Liver (tissue), 9 donors: Measurements from ENCODE around the gene INO80D. TPM values are rescaled to one million over a fixed set of nuclear protein-coding genes. Genes with fewer than 3 reads are reported as not detected.

Experiments
- DNase-seq: peaks from one replicate; pipeline ENCODE4 v3.0.0-alpha.2; 2017; ENCODE audit warnings: low spot score
- H3K27ac ChIP-seq, 2 donors: one replicate each; pipeline ENCODE4 v1.7.0; 2013; ENCODE audit warnings: inconsistent platforms in 2 of 2, low read length in 2 of 2, control low read depth in 1 of 2, low read depth in 1 of 2, mild to moderate bottlenecking in 1 of 2
- H3K27me3 ChIP-seq, 4 donors: one replicate each; pipeline versions ENCODE4 v1.6.1 to v1.7.0; 2013; ENCODE audit warnings: low read length in 3 of 4, inconsistent platforms in 1 of 4, mild to moderate bottlenecking in 1 of 4, moderate library complexity in 1 of 4; ENCODE audit not compliant: control insufficient read depth in 4 of 4, insufficient read depth in 4 of 4
- H3K36me3 ChIP-seq, 4 donors: one replicate each; pipeline versions ENCODE4 v1.6.1 to v1.7.0; 2013; ENCODE audit warnings: low read length in 3 of 4, mild to moderate bottlenecking in 3 of 4, low read depth in 1 of 4, moderate library complexity in 1 of 4; ENCODE audit not compliant: control insufficient read depth in 4 of 4, insufficient read depth in 3 of 4
- H3K4me1 ChIP-seq, 4 donors: one replicate each; pipeline versions ENCODE4 v1.6.1 to v1.7.0; 2013; ENCODE audit warnings: low read length in 3 of 4, mild to moderate bottlenecking in 3 of 4, moderate library complexity in 1 of 4; ENCODE audit not compliant: control insufficient read depth in 4 of 4, insufficient read depth in 4 of 4
- H3K4me3 ChIP-seq, 3 donors: one replicate each; pipeline versions ENCODE4 v1.6.1 to v1.7.0; 2013; ENCODE audit warnings: low read length in 3 of 3, control low read depth in 1 of 3, low read depth in 1 of 3, mild to moderate bottlenecking in 1 of 3
- H3K9ac ChIP-seq, 2 donors: one replicate each; pipeline ENCODE4 v1.7.0; 2013; ENCODE audit warnings: low read length in 2 of 2, mild to moderate bottlenecking in 2 of 2, moderate library complexity in 2 of 2, control low read depth in 1 of 2, low read depth in 1 of 2
- H3K9me3 ChIP-seq, 4 donors: one replicate each; pipeline versions ENCODE4 v1.6.1 to v1.7.0; 2013; ENCODE audit warnings: low read length in 3 of 4; ENCODE audit not compliant: control insufficient read depth in 4 of 4
- EGR1 ChIP-seq, 2 donors: IDR thresholded peaks; 2 replicates each; pipeline ENCODE4 v1.6.1; 2016 to 2018; ENCODE audit warnings: antibody characterized with exemption in 2 of 2, low read depth in 2 of 2
- FOXA1 ChIP-seq: IDR thresholded peaks from 2 replicates; pipeline ENCODE4 v1.6.1; 2016; ENCODE audit warnings: antibody characterized with exemption
- FOXA2 ChIP-seq: IDR thresholded peaks from 2 replicates; pipeline ENCODE4 v1.6.1; 2016; ENCODE audit warnings: antibody characterized with exemption
- GABPA ChIP-seq, 2 donors: IDR thresholded peaks in 1 of 2; conservative IDR thresholded peaks in 1 of 2; 2 replicates each; pipeline ENCODE4 v1.6.1; 2016; ENCODE audit warnings: antibody characterized with exemption in 2 of 2, mild to moderate bottlenecking in 1 of 2, moderate library complexity in 1 of 2
- HNF4A ChIP-seq, 2 donors: conservative IDR thresholded peaks; 2 replicates each; pipeline ENCODE4 v1.6.1; 2016; ENCODE audit warnings: antibody characterized with exemption in 2 of 2, mild to moderate bottlenecking in 2 of 2
- HNF4G ChIP-seq: IDR thresholded peaks from 2 replicates; pipeline ENCODE4 v1.6.1; 2016; ENCODE audit warnings: antibody characterized with exemption
- JUND ChIP-seq, 2 donors: IDR thresholded peaks; 2 replicates each; pipeline ENCODE4 v1.6.1; 2016; ENCODE audit warnings: antibody characterized with exemption in 2 of 2
- NR2F2 ChIP-seq: IDR thresholded peaks from 2 replicates; pipeline ENCODE4 v1.6.1; 2016; ENCODE audit warnings: antibody characterized with exemption
- RAD21 ChIP-seq, 2 donors: IDR thresholded peaks; 2 replicates each; pipeline ENCODE4 v1.6.1; 2016; ENCODE audit warnings: antibody characterized with exemption in 2 of 2, mild to moderate bottlenecking in 2 of 2
- RXRA ChIP-seq, 2 donors: IDR thresholded peaks; 2 replicates each; pipeline ENCODE4 v1.6.1; 2017 to 2018; ENCODE audit warnings: antibody characterized with exemption in 2 of 2, mild to moderate bottlenecking in 1 of 2
- SP1 ChIP-seq: IDR thresholded peaks from 2 replicates; pipeline ENCODE4 v1.6.1; 2018; ENCODE audit warnings: antibody characterized with exemption, mild to moderate bottlenecking
- TAF1 ChIP-seq: conservative IDR thresholded peaks from 2 replicates; pipeline ENCODE4 v1.6.1; 2016; ENCODE audit warnings: antibody characterized with exemption, mild to moderate bottlenecking
- WGBS: extraction: QIAGEN DNeasy Blood & Tissue Kit; methylation state at CpG from one replicate; pipeline ENCODE4 v1.1.7; 2013; 5-methylcytosine and 5-hydroxymethylcytosine counted together
- polyA plus RNA-seq, 2 donors: library from polyadenylated mRNA; stranded (reverse) in 1 of 2; unstranded in 1 of 2; fragments of 200-250 nt in 1 of 2; fragments of >200 nt in 1 of 2; fragmentation: Nextera tagmentation in 1 of 2; extraction: Ambion mirVana in 1 of 2; gene quantifications; one replicate each; pipeline versions ENCODE4 v1.2.1 to v1.2.3, GENCODE V29; 2013 to 2015
- total RNA-seq, 2 donors: library from RNA; depleted of rRNA; stranded (reverse); fragments of >200 nt; gene quantifications; one replicate each; pipeline ENCODE4 v1.2.3, GENCODE V29; 2014
- TF ChIP-seq, protein P1 (sequence below): fragments of 150-350 bp; IDR thresholded peaks from 2 replicates; pipeline ENCODE4 v1.5.1; 2017; ENCODE audit warnings: improper control_type of control experiment, low read depth, low read length; ENCODE audit not compliant: missing input control
- TF ChIP-seq, protein P2 (sequence below): IDR thresholded peaks from 2 replicates; pipeline ENCODE4 v1.6.1; 2016; ENCODE audit warnings: antibody characterized with exemption
- TF ChIP-seq, protein P3 (sequence below): IDR thresholded peaks from 2 replicates; pipeline ENCODE4 v1.6.1; 2016; ENCODE audit warnings: antibody characterized with exemption
- TF ChIP-seq, protein P4 (sequence below): IDR thresholded peaks from 2 replicates; pipeline ENCODE4 v1.6.1; 2016; ENCODE audit warnings: antibody characterized with exemption, mild to moderate bottlenecking
- TF ChIP-seq, protein P5 (sequence below): IDR thresholded peaks from 2 replicates; pipeline ENCODE4 v1.6.1; 2016; ENCODE audit warnings: antibody characterized with exemption
- donor health status: healthy.
- donor health status: healthy.
- donor health status: healthy.
- donor health status: healthy.
- donor health status: healthy.

The INO80D gene
- total and polyA plus RNA-seq, 4 donors = 0.76 to 10.3 (median 5.4) TPM

DNA sequence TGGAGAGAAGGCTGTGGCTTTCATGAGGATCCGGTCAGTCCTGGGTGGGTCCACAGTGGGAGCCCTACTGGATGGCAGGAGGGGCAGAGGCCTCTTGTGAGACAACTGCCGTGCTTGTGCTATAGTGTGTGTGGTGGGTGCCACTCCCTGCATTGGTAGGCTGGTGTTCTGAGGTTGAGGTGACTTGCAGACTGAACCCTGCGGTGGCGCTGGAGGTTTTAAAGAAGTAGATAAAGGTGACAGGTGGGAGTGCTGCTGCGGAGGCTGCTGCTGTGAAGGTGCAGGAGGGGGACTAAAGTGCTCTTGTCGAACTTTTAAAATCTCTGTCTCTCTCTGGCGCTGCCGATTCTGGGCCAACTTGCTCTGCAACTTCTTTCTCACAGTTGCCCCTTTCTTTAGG lies 29.7 kb downstream of the INO80D start:
- H3K4me3 ChIP-seq = no peak overlapping the region
- WGBS = 98% methylated on average over 8 of the region's 8 CpGs

DNA sequence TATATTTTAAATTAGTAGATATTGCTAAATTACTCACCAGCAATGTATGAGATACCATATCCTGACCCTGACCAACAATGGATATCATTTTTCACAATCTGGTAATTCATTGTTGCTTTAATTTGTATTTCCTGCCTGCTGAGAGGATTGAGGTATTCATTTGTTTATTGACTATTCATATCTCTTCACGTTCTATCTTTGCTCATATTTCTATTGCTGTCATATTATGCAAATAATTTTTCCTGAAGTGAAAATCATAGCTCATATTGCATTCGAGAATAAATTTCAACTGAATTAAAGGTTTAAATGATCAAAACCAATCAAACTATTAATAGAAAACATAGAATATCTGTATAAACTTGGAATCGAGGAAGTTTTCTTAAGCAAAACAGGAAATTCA lies 31.0 kb downstream of the INO80D start:
- no peaks in the 10 kb centered on the region for H3K9me3 ChIP-seq
- 75% methylated on average over 3 of the region's 3 CpGs for WGBS
- peaks cover 3 to 22% (median 15%) of the 10 kb centered on the region in 4 donors for H3K36me3 ChIP-seq
- no peak for DNase-seq
- no peaks in the 10 kb centered on the region for H3K4me1 ChIP-seq
- no peak overlapping the region for H3K9ac ChIP-seq
- H3K27me3 ChIP-seq = no peaks in the 10 kb centered on the region
- no peak overlapping the region for H3K27ac ChIP-seq
- H3K4me3 ChIP-seq = no peak overlapping the region
- TF ChIP-seq FOXA1 (no peak), HNF4G (no peak), RAD21 (IDR thresholded peaks at IDR 0.05) (no peak), HNF4A (conservative IDR thresholded peaks at IDR 0.05) (no peak), EGR1 (IDR thresholded peaks at IDR 0.05; ENCODE audit: low read depth in 2 of 2) (no peak), RXRA (IDR thresholded peaks at IDR 0.05) (no peak), GABPA (IDR thresholded peaks at IDR 0.05 in 1 of 2, conservative IDR thresholded peaks at IDR 0.05 in 1 of 2) (no peak), NR2F2 (no peak), SP1 (no peak), FOXA2 (no peak), JUND (IDR thresholded peaks at IDR 0.05) (no peak)
- TF ChIP-seq, protein P1, sequence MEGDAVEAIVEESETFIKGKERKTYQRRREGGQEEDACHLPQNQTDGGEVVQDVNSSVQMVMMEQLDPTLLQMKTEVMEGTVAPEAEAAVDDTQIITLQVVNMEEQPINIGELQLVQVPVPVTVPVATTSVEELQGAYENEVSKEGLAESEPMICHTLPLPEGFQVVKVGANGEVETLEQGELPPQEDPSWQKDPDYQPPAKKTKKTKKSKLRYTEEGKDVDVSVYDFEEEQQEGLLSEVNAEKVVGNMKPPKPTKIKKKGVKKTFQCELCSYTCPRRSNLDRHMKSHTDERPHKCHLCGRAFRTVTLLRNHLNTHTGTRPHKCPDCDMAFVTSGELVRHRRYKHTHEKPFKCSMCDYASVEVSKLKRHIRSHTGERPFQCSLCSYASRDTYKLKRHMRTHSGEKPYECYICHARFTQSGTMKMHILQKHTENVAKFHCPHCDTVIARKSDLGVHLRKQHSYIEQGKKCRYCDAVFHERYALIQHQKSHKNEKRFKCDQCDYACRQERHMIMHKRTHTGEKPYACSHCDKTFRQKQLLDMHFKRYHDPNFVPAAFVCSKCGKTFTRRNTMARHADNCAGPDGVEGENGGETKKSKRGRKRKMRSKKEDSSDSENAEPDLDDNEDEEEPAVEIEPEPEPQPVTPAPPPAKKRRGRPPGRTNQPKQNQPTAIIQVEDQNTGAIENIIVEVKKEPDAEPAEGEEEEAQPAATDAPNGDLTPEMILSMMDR = no peak
- TF ChIP-seq, protein P2, sequence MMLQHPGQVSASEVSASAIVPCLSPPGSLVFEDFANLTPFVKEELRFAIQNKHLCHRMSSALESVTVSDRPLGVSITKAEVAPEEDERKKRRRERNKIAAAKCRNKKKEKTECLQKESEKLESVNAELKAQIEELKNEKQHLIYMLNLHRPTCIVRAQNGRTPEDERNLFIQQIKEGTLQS = no peak
- TF ChIP-seq, protein P3, sequence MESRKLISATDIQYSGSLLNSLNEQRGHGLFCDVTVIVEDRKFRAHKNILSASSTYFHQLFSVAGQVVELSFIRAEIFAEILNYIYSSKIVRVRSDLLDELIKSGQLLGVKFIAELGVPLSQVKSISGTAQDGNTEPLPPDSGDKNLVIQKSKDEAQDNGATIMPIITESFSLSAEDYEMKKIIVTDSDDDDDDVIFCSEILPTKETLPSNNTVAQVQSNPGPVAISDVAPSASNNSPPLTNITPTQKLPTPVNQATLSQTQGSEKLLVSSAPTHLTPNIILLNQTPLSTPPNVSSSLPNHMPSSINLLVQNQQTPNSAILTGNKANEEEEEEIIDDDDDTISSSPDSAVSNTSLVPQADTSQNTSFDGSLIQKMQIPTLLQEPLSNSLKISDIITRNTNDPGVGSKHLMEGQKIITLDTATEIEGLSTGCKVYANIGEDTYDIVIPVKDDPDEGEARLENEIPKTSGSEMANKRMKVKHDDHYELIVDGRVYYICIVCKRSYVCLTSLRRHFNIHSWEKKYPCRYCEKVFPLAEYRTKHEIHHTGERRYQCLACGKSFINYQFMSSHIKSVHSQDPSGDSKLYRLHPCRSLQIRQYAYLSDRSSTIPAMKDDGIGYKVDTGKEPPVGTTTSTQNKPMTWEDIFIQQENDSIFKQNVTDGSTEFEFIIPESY = no peak
- TF ChIP-seq, protein P4, sequence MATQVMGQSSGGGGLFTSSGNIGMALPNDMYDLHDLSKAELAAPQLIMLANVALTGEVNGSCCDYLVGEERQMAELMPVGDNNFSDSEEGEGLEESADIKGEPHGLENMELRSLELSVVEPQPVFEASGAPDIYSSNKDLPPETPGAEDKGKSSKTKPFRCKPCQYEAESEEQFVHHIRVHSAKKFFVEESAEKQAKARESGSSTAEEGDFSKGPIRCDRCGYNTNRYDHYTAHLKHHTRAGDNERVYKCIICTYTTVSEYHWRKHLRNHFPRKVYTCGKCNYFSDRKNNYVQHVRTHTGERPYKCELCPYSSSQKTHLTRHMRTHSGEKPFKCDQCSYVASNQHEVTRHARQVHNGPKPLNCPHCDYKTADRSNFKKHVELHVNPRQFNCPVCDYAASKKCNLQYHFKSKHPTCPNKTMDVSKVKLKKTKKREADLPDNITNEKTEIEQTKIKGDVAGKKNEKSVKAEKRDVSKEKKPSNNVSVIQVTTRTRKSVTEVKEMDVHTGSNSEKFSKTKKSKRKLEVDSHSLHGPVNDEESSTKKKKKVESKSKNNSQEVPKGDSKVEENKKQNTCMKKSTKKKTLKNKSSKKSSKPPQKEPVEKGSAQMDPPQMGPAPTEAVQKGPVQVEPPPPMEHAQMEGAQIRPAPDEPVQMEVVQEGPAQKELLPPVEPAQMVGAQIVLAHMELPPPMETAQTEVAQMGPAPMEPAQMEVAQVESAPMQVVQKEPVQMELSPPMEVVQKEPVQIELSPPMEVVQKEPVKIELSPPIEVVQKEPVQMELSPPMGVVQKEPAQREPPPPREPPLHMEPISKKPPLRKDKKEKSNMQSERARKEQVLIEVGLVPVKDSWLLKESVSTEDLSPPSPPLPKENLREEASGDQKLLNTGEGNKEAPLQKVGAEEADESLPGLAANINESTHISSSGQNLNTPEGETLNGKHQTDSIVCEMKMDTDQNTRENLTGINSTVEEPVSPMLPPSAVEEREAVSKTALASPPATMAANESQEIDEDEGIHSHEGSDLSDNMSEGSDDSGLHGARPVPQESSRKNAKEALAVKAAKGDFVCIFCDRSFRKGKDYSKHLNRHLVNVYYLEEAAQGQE = no peak

More for the DNA sequence above, 29.7 kb downstream of the INO80D start:
- H3K27me3 ChIP-seq = no peaks in the 10 kb centered on the region
- H3K4me1 ChIP-seq = no peaks in the 10 kb centered on the region
- H3K36me3 ChIP-seq = peaks cover 3 to 22% (median 17%) of the 10 kb centered on the region in 4 donors
- TF ChIP-seq RXRA (IDR thresholded peaks at IDR 0.05) (no peak), GABPA (IDR thresholded peaks at IDR 0.05 in 1 of 2, conservative IDR thresholded peaks at IDR 0.05 in 1 of 2) (no peak), RAD21 (IDR thresholded peaks at IDR 0.05) (no peak), JUND (IDR thresholded peaks at IDR 0.05) (no peak), TAF1 (no peak), NR2F2 (no peak), EGR1 (IDR thresholded peaks at IDR 0.05; ENCODE audit: low read depth in 2 of 2) (no peak), HNF4G (no peak)
- TF ChIP-seq, protein P5, sequence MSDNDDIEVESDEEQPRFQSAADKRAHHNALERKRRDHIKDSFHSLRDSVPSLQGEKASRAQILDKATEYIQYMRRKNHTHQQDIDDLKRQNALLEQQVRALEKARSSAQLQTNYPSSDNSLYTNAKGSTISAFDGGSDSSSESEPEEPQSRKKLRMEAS = no peak
- TF ChIP-seq, protein P3 = no peak
- H3K9me3 ChIP-seq = no peaks in the 10 kb centered on the region
- H3K9ac ChIP-seq = no peak overlapping the region
- no peak for DNase-seq
- no peak overlapping the region for H3K27ac ChIP-seq
